Activated CD4-positive, alpha-beta T cell treated with anti-CD3 and anti-CD28 coated beads, Interleukin-2, Interleukin-4, amounts not matched to agents 100 ng/mL and 50 ng/mL, durations not matched to agents 16 hours and 8 hours (primary cell): ENCODE measurements around the gene TACC2.

ENCODE experiments used
- DNase-seq: peaks from one replicate; pipeline ENCODE4 v3.0.0-alpha.2; 2020; ENCODE audit warnings: low spot score

Gene TACC2

GRCh38 chr10:122220736-122221135 is 231.8 kb downstream of the TACC2 start:
- DNase-seq, result no peak

GRCh38 chr10:122221958-122222357 is 233.0 kb downstream of the TACC2 start:
- DNase-seq, result no peak

GRCh38 chr10:122222638-122223037 is 233.7 kb downstream of the TACC2 start:
- no peak for DNase-seq

- no peak for DNase-seq
Observed at GRCh38 chr10:122224159-122224558, 235.2 kb downstream of the TACC2 start.

GRCh38 chr10:122225330-122225729 is 236.4 kb downstream of the TACC2 start:
- DNase-seq, result no peak

GRCh38 chr10:122227754-122228153 is 238.8 kb downstream of the TACC2 start:
- DNase-seq, result no peak

GRCh38 chr10:122229666-122230065 is 240.7 kb downstream of the TACC2 start:
- no peak for DNase-seq

- DNase-seq, result no peak
Observed at GRCh38 chr10:122230222-122230621, 241.3 kb downstream of the TACC2 start.

GRCh38 chr10:122232769-122233168 is 243.8 kb downstream of the TACC2 start:
- no peak for DNase-seq

- no peak for DNase-seq
Observed at GRCh38 chr10:122233857-122234348, 244.9 kb downstream of the TACC2 start.

GRCh38 chr10:122234416-122234815 is 245.5 kb downstream of the TACC2 start:
- no peak for DNase-seq

- DNase-seq, result no peak
Observed at GRCh38 chr10:122236690-122237306, 247.8 kb downstream of the TACC2 start.

- no peak for DNase-seq
Observed at GRCh38 chr10:122237331-122237990, 248.5 kb downstream of the TACC2 start.

GRCh38 chr10:122239578-122240257 is 250.8 kb downstream of the TACC2 start:
- no peak for DNase-seq

GRCh38 chr10:122240401-122240800 is 251.4 kb downstream of the TACC2 start:
- no peak for DNase-seq

GRCh38 chr10:122241836-122242235 is 252.9 kb downstream of the TACC2 start:
- no peak for DNase-seq

GRCh38 chr10:122243550-122243949 is 254.6 kb downstream of the TACC2 start:
- DNase-seq, result no peak

- DNase-seq, result no peak
Observed at GRCh38 chr10:122244001-122244975, 255.3 kb downstream of the TACC2 start.

GRCh38 chr10:122245136-122245535 is 256.2 kb downstream of the TACC2 start:
- DNase-seq, result no peak

- no peak for DNase-seq
Observed at GRCh38 chr10:122245897-122246296, 256.9 kb downstream of the TACC2 start.

GRCh38 chr10:122246830-122247520 is 258.0 kb downstream of the TACC2 start:
- DNase-seq, result no peak
